Esophagus muscularis mucosa (tissue), 3 donors: Measurements from ENCODE around the gene GRID1.

Experiments used
- POLR2A ChIP-seq: fragments of 450-650 bp; IDR thresholded peaks from one replicate; pipeline ENCODE4 v1.6.1; 2017; ENCODE audit warnings: antibody characterized with exemption, moderate library complexity, mild to moderate bottlenecking, low read depth
- TF ChIP-seq, protein P1 (sequence below), 3 experiments: fragments of 200-600 bp in 2 of 3; fragments of 450-650 bp in 1 of 3; sonication (generic) in 2 of 3; IDR thresholded peaks; one replicate each; pipeline ENCODE4 v1.5.1; 2017 to 2019; ENCODE audit warnings: antibody characterized with exemption in 3 of 3, mild to moderate bottlenecking in 2 of 3, moderate library complexity in 1 of 3

GRCh38 chr10:86169066-86169465 lies 197.5 kb downstream of the GRID1 start:
- TF ChIP-seq, protein P1, sequence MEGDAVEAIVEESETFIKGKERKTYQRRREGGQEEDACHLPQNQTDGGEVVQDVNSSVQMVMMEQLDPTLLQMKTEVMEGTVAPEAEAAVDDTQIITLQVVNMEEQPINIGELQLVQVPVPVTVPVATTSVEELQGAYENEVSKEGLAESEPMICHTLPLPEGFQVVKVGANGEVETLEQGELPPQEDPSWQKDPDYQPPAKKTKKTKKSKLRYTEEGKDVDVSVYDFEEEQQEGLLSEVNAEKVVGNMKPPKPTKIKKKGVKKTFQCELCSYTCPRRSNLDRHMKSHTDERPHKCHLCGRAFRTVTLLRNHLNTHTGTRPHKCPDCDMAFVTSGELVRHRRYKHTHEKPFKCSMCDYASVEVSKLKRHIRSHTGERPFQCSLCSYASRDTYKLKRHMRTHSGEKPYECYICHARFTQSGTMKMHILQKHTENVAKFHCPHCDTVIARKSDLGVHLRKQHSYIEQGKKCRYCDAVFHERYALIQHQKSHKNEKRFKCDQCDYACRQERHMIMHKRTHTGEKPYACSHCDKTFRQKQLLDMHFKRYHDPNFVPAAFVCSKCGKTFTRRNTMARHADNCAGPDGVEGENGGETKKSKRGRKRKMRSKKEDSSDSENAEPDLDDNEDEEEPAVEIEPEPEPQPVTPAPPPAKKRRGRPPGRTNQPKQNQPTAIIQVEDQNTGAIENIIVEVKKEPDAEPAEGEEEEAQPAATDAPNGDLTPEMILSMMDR (IDR thresholded peaks at IDR 0.05): no peak
- no peak for TF ChIP-seq POLR2A
